Retina (tissue), 1 donor: ENCODE results near the gene SPATS2L.
A peak's percentile ranks its signal among the peaks of the same experiment; 100 is the strongest.

Experiments
- DNase-seq: peaks from one replicate; pipeline ENCODE4 v3.0.0-alpha.2; 2016

The SPATS2L gene, protein sequence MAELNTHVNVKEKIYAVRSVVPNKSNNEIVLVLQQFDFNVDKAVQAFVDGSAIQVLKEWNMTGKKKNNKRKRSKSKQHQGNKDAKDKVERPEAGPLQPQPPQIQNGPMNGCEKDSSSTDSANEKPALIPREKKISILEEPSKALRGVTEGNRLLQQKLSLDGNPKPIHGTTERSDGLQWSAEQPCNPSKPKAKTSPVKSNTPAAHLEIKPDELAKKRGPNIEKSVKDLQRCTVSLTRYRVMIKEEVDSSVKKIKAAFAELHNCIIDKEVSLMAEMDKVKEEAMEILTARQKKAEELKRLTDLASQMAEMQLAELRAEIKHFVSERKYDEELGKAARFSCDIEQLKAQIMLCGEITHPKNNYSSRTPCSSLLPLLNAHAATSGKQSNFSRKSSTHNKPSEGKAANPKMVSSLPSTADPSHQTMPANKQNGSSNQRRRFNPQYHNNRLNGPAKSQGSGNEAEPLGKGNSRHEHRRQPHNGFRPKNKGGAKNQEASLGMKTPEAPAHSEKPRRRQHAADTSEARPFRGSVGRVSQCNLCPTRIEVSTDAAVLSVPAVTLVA

GRCh38 chr2:200306196-200306930 lies at the start of gene SPATS2L:
Gene SPATS2L (plus strand): TSS chr2:200306693. CDS start chr2:200389245, 82,552 bp downstream.
- DNase-seq, result no peak

- DNase-seq, result no peak
These were observed 48.9 kb upstream of the SPATS2L start for GRCh38 chr2:200257570-200257969.

- DNase-seq, result no peak
These were observed 48.4 kb upstream of the SPATS2L start for GRCh38 chr2:200258081-200258480.

DNA sequence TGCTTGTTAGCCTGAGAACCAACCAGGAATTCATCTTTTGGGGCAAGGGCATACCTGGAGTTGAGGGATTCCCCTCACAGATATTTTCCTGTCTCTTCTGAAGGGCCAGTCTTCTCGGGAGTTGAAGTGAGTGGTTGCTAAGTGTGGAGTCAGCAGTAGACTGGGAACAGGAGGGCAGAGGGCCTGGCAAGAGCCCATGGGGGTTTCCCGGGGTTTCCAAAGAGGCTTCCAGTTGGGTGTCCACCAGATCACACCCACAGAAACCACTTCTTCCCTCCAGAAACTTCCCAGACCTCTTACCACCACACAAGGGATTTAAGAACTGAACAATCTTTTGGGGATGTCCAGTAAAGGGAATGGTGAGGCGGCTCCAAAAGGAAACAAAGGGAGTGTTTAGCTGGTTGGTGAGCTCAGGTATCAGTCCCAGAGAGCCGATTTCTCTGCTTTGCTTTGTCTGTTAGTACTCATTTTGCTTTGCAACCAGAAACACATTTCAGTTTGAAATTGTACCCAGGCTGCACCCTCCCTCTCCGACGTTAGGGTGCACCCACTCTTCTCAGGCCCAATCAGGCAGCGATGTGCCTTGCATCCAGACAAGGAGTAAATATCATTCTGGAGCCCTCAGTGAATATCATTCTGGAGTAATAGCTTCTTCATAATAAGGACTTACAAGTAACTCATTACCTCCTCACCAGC lies 47.5 kb upstream of the SPATS2L start:
- DNase-seq, result no peak

DNA sequence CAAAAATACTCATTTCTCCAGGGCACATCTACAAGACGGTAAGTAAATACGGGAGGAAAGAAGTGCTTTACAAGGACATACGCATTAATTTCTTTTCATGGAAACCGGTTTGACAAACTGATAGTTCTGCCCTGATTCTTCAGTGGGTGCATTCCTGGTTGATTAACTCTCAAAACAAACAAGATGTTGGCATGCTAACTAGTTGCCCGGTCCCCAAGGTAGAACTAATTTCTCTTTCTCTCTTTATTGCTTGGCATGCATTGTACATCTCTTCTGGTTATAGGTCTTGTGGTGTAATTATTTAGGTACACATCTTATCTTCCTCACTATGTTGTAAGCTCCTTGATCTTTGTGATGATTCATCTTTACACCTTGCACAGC lies 46.9 kb upstream of the SPATS2L start:
- DNase-seq, result no peak

DNA sequence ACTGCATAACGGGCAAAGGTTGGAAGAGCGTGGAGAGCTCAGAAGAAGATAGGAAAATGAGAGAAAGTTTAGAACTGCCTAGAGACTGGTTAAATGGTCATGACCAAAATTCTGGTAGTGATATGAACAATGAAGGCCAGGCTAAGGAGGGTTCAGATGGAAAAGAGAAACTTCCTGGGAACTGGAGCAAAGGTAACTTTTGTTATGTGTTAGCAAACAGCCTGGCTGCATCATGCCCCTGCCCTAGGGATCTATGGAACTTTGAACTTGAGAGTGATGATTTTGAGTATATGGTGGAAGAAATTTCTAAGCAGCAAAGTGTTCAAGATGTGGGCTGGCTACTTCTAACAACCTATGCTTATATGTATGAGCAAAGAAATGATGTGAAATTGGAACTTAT lies 44.4 kb upstream of the SPATS2L start:
- no peak for DNase-seq

DNA sequence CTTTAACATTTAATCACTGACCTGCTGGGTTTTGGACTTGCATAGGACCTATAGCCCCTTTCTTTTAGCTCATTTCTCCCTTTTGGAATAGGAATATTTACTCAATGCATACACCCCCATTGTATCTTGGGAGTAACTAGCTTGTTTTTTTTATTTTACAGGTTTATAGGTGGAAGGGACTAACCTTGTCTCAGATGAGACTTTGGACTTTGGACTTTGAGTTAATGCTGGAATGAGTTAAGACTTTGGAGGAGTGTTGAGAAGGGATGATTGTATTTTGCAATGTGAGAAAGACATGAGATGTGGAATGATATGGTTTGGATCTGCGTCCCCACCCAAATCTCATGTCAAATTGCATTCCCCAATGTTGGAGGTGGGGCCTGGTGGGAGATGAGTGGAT lies 43.2 kb upstream of the SPATS2L start:
- no peak for DNase-seq

GRCh38 chr2:200264631-200265030 lies 41.9 kb upstream of the SPATS2L start:
- DNase-seq, result no peak

DNA sequence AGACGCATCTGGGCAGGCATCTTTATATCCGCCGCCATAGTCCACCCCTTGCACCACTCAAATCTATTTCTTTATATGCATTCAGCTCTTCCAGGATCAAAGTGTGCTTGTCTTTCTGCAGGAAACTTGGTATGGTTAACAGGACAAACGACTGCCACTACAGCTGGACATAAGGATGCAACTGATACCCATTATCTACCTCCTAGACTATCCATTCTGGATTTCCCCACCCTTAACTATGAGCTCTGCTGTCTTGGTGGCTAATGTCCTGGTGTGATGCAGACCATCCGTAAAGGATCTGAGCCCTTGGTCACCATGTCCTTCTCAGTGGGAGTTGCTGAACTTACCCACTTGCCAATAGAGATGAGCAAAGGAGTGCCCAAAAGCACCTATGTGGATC lies 40.1 kb upstream of the SPATS2L start:
- no peak for DNase-seq

DNA sequence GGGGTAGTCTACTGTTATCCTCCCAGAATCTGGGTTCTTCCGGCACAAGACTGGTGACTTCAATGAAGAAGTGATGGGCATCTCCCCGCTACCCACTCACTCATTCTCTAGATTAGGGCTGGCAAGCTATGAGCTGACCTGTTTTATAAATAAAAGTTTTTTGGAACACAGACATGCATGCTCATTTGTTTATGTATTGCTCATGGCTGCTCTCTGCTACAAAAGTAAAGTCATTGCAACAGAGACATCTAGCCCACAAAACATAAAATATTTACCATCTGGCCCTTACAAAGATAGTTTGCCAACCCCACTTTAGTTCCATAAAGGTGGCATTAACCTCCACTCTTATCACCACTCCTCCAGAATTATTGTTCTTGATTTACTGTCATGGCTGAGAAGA lies 39.1 kb upstream of the SPATS2L start:
- no peak for DNase-seq

- no peak for DNase-seq
These were observed 35.8 kb upstream of the SPATS2L start for GRCh38 chr2:200270732-200271131.

DNA sequence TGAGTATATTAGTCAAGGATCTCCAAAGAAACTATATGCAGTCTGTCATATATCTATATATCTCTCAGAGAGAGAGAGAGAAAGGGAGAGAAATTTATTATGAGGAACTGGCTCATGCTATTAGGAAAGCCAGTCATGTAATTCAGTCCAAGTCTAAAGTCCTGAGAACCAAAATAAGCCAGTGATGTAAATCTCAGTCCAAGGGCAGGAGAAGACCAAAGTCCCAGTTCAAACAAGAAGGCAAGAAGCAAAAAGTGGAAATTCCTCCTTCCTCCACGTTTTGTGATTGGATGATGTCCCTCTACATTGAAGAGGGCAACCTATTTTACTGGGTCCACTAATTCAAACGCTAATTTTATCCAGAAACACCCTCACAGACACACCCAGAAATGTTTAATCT lies 34.2 kb upstream of the SPATS2L start:
- no peak for DNase-seq

GRCh38 chr2:200274116-200275075 lies 32.1 kb upstream of the SPATS2L start:
- peak; percentile 39 for DNase-seq

DNA sequence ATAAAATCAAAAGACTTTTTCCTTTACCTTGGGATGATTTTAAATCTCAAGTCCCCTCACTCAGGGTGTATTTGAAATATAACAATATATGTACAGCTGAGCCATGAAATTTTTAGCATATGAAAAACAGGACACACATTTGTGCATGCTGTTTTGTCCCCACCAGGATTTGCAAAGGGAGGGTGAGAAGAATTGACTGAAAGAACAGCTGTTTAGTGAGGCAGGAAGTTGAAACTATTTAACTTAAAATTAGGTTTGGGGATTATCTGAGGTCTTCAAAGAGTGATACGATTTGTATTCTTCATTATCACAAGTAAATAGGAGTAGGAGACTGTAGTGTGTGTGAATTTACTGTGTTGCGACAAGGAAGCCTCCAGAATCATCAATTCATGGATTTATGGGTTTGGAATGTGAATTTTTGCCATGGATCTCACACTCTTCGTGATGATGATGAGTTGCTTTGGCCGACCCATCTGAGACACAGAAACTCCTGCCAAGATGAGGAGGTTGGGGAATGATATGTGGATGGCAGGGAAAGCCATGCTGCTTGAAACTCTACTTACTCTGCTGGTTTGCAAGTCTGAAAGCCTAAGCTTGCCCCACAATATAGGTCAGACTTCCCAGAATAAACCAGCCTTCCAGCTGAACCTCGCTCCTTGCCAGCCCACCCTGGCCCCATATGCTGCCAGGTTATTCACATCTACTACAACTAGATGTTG lies 31.0 kb upstream of the SPATS2L start:
- no peak for DNase-seq

DNA sequence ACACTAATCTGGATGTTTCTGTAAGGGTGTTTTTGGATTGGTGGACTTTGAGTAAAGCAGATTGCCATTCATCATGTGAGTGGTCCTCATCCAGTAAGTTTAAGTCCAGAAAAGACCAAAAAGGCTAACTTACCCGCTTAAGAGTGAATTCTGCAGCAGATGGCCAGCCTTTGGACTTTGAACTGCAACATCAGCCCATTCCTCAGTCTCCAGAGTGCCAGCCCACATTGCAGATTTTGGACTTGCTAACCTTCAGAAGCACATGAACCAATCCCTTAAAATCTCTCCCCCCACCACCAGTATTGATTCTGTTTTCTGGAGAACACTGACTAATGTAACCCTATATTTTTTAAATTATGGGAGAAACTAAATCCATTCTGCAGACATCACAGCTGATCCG lies 30.0 kb upstream of the SPATS2L start:
- DNase-seq, result no peak

DNA sequence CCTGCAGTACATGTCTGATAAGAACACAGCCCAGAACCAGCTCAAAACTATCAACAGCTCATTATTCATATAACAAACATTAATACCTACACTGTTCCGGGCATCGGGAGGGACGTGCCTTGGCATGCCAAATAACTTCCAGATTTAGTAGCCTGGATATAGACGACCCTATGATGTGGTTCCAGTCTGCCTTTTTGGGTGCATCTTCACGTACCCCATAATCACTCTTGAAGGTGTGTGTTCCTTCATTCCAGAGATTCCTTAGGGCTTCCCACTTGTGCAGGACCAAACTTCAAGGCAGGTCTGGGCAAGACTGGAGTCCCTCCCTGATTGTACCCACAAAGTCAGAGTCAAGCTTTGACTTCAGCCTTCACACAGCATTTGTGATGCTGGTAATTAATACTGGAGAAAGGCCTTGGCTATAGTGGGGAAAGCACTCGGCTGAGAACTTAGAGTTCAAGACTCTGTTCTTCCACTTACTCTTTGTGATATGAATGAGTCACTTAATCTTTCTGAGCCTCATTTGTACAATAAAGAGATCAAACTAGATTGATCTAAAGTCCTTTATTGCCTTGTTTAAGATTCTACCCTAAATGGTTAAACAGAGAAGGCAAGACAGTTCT lies 27.7 kb upstream of the SPATS2L start:
- DNase-seq, result no peak

DNA sequence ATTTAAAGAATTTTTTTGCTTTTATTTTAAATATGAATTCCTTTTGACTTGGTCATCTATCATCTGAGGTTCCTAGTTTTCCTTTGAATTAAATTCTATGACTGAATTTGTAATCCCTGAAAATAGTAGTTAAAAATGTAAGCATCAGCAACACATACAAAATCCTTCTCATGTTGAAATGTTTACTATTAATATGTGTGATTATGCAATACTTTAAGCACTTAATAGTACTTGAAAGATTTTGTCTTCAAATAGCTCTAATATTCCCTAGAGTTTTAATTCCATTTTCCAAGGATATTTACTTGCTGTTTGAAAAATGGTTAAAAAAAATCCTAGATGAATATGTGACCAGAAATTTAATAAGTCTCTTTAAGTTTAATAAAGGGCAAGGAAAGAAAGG lies 26.6 kb upstream of the SPATS2L start:
- no peak for DNase-seq

GRCh38 chr2:200286578-200286977 lies 19.9 kb upstream of the SPATS2L start:
- DNase-seq, result no peak

- no peak for DNase-seq
These were observed 17.6 kb upstream of the SPATS2L start for GRCh38 chr2:200288670-200289429.

DNA sequence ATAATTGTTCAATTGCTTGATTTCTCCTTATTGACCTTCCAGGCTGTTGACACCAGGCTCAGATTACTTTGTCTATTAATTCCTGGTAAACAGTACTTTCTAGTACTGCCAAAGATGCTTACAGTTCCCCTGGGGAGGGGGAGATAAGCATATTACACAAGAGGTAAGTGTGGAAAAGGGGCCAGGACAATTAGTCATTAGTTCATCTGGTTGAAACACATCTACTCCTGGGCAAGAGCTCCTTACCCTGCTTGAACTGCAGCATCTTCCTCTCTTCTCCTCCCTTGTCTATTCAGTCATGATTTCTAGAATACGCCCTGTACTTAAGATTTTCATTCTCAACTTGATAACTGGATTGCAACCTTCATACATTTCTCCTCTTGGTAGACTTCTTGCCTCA lies 10.4 kb upstream of the SPATS2L start:
- no peak for DNase-seq
